Activated CD4-positive, alpha-beta T cell treated with anti-CD3 and anti-CD28 coated beads, Interleukin-2, Interleukin-4, amounts not matched to agents 100 ng/mL and 50 ng/mL, durations not matched to agents 16 hours and 8 hours (primary cell): ENCODE data around the gene UBAC1.
"Not testable (repeated sequence)": the region's sequence is repeated elsewhere in the genome, so short reads cannot be mapped to it uniquely, and the experiment has no call there.

ENCODE experiments used
- DNase-seq: peaks from one replicate; pipeline ENCODE4 v3.0.0-alpha.2; 2020; ENCODE audit warnings: low spot score

The UBAC1 gene

DNA sequence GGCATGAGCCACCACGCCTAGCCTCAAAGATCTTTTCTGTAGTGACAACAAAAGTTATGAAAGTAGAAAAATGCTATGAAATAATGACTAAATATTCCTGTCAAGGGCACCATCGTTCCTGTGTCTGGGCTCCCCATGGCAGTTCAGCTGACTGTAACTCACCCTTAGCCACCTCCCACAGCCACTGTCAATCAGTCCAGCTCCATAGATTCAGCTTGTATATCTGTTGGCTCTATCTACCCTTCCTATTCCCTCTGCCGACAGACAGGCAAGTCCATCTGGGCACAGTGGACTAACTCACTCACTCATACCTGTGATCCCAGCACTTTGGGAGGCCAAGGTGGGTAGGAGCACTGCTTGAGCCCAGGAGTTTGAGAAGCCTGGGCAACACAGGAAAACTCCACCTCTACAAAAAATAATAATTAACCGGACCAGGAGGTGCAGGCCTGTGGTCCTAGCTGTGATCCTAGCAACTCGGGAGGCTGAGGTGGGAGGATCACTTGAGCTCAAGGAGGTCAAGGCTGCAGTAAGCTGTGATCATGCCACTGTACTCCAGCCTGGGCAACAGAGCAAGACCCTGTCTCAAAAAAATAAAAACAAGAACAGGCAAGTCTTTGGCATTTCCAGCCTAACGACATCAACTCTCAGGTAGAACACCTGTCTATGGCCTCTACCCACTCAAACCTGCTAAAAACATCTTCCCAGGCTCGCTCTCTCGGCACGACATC is 60.0 kb downstream of the UBAC1 start:
- DNase-seq, result no peak

DNA sequence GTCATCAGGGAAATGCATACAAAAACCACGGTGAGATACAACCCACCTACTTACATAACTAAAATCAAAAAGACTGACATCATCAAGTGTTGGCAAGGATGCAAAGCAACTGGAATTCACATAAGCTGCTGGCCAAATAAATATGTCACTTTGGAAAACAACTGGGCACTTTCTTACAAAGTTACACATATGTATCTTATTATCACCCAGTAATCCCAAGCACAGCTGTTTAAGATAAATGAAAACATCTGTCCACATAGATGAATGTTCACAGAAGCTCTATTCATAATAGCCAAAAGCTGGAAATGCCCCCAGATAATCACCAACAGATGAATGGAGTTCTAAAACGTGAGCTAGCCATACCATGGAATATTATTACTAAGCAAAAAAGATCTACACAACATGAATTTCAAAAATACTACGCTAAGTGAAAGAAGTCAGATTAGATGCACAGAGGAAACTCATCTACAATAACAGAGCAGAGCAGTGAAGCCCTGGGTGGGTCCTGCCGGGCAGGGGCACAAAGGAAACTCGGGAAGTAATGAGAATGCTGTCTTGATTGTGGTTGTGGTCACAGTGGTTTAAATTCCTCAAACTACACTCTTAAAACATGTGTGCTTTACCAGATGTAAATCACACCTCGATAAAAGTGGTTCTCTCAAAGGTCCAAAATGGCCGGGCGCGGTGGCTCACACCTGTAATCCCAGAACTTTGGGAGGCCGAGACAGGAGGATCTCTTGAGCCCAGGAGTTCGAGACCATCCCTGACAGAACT is 62.4 kb downstream of the UBAC1 start:
- no peak for DNase-seq

DNA sequence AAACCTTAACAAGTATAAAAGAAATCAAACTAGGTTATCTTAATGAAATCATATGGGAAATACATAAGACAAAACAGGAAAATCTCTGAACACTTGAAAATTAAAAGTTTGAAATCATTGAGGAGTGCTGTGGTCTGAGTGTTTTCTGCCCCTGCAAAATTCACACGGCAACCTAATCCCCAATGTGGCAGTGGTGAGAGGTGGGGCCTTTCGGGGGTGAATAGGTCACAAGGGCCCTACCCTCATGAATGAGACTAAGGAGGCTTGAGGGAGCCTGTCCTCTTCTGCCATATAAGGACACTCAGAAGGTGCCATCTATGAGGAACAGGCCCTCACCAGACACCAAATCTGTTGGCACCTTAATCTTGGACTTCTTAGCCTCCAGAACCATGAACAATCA is 64.5 kb downstream of the UBAC1 start:
- no peak for DNase-seq

DNA sequence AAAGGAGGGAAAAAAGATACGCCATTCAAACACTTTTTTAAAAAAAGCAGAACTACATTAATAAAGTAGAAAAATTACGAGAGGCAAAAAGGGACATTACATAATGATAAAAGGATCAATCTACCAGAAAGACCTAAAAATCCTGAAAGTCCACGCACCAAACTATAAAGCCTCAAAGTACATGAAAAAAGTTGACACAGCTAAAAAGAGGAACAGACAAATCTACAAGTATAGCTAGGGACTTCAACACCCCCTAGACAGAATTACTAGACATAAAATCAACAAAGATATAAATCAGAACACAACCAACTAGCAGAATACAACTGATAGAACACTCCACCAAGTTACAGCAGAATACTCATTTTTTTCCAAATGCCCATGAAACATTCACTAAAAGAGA is 65.0 kb downstream of the UBAC1 start:
- DNase-seq, result no peak

DNA sequence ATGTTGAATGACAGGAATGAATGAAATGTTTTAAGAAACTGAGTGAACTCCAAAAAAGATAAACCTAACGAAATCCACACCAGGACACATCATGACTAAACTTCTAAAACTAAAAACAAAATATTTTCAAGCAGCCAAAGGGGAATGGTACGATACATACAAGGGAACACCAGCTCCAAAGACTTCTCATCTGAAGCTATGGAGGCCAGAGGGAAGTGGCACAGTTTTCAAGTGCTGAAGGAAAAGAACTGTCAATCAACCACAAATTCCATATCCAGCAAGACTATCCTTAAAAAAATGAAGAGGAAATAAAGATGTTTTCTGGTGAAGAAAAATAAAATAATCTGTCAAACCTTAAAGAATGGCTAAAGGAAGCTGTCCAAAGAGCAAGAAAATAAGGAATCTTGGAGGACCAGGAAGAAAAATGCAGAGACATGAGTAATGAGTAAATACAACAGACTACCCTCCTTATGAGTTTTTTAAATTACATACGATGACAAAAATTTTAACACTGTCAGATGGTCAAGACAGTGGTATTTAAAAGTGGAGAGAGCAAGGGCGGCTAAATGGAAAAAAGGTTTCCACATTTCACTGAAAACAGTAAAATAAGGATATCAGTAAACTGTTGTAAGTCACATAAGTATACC is 65.8 kb downstream of the UBAC1 start:
- DNase-seq, result no peak

DNA sequence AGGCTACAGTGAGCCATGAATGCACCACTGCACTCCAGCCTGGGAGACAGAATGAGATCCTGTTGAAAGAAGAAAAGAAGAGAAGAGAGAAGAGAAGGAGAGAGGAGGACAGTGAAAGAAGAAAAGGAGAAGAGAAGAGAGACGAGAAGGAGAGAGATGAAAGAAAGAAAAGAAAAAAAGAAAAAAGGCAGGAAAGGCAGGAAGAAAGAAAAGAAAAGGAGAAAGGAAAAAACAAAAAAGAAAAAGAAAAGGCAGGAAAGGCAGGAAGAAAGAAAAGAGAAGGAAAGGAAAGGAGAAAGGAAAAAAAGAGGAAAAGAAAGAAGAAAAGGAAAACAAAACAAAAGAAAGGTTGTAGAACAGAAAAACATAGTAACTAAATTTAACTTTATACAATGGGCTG is 68.1 kb downstream of the UBAC1 start:
- DNase-seq, result no peak

DNA sequence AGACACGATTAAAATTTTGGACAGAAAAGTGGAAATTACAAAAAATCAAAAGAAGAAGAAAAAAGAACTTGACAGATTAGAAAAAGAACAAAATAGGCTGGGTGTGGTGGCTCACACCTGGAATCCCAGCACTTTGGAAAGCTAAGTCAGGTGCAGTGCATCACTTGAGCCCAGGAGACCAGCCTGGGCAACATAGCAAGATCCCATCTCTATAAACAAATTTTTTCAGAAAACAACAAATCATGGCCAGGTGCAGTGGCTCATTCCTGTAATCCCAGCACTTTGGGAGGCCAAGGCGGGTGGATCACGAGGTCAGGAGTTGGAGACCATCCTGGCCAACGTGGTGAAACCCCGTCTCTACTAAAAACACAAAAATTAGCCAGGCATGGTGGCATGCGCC is 68.8 kb downstream of the UBAC1 start:
- DNase-seq, result not testable (repeated sequence)

DNA sequence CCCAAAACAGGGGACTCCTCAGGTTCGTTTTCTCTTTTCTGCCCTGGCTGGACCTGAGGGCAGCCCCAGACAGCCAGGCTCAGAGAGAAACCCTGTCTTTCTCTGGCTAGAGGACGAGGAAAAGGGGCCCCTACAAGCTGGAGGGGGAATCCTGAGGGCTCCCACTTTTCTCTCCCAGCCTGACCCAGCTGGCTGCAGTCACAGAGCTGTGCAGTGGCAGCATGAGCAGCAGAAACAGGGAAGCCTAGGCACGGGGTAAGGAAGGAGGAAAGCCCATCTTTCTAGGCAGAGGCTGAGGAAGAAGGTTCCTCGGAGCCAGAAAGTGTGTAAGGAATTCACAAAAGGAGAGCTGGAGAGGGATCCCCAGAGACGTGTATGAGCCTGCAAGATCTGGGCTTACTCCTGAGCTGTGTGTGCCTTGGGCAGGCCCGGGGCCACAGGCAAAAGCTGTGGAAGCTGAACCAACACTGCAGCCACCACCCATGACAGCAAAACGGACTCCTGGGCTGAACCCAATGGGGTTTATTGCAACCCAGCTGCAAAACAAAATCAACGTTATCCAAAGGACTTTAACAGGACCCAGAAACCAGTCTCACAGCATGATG is 70.0 kb downstream of the UBAC1 start:
- DNase-seq, result no peak

DNA sequence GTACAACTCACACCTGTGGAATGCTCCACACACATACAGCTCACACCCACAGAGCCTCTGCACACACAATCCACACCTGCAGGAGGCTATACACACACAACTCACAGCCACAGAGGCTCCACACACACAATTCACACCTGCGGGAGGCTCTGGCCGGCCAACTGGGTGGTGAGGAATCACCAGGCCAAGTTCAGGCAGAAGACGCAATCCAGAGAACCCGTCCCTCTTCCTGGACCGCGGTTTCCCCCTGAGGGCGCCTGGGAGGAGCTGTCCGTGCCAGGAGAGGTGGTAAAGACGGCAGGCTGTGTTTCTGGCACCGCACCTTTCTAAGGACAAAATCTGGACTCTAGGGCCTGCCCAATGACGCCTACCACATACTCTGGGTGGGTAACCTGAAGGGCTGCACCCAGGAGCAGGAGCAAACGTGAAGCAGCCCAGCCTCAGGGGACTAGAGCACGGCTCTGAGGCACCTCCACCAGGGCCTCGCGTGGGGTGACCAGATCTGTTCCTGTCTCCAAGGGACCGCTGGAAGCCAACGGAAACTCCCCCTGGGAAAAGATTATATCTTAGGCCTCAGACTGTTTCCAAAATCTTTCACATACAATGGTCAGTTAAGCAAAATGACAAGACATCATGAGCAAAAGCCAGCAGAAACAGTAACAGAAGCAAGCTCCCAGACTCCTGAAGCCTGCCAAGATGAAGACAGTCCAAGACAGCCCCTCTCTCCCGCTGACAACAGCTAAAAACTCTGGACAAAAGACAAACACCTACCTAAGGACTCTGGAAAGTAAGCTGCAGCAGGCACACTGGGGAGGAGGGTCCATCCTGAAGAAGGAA is 70.8 kb downstream of the UBAC1 start:
- DNase-seq, result no peak

DNA sequence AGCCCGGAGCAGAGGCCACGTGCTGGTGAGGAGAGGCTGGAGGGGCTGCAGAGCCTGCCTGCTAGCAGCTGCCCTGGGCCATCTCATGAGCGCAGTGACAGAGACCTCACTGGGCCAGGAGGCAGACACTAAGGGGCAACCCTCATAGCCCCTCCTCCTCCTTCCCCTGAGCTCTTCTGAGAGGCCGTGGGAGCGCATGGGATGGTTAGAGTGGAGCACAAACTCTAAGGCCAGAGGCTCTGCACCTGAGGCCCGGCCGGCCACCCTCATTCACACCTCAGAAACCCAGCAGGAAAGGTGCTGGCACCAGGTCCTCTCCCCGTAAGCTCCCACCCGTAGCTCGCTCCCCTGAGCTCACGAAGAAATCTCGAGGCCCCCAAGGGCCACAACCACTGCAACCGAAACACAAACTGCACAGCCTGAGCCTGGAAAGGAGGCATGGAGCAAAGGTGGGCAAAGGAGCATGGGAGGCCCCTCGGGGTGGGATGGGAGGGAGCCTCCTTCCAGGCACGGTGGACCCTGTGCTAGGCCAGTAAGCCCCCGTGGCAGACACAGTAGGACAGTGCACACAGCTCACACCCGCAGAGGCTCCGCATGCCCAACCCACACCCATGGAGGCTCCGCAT is 71.5 kb downstream of the UBAC1 start:
- no peak for DNase-seq

DNA sequence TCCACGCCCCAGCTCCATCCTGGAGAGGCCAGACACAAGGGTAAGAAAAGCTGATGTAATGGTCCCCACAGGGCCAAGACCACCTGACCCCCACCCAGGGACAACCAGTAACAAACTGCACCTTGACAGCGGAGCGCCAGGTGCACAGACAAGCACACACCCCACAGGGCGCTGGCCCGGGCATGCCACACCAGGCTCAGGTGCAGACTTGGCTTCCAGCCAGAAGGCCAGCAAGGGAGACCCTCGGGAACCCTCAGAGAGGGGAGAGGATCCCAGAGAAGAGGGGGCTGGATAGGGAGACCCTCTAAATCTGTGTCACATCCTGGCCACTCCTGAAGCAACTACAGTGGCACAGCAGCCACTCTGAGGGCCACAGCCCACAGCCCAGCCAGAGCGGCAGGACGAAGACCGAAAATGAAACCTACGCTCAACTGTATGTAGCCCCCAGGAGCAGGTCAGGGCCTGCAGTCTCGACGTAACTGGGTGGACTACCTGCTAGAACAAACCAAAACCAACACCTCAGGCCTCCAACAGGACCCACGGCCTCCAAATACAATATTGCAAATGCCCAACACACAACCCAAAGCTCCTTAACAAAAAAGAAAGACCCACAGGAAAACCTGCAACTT is 72.3 kb downstream of the UBAC1 start:
- no peak for DNase-seq

DNA sequence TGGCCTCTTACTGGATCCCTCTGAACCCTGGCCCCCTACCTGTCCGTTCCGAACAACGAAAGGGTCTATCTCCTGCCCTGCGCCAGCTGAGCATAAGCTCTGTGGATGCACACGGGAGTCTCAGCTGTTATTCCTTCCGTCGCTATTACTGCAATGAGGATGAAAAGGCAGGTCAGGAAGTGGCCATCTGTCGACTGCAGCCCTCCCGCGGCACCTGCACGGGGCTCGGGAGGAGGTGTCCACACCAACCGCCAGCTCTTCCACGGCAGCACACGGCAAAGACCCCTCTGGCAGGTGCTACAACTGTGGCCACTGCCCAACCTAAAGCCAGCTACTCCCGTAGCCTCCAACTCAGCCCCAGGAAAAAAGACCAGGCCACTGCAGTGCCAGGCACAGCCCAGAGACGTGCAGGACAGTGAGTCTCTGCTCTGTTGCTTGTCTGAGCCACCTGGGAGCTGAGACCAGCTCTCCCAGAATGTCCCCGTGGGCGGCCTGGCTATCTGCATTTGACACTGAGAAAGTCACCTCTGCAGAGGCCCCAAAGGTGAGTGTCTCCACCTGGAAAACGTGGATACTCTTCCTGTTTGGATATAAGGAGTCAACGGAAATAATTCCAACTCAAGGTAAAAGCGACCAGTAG is 72.9 kb downstream of the UBAC1 start:
- DNase-seq, result no peak

DNA sequence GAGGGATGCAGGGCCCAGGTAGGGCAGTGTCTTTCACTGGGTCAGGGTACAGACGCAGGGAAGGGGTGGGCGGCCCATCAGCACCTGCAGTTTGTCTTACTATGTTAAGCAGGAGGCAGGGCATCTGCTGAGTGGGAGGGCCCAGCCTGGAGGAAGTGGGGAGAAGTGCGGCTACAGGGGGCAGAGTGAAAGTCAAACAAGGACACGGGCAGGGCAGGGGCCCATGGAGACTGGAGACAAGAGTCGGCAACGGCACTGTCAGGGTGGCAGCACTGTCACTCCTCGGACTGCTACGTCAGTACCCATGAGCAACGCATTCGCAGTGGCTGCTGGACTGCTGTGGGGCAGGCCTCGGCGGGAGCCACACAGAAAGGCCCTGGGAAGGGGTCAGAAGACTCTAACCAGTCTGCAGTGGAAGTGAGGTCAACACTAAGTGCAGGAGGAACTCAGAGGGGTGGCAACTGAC is 73.6 kb downstream of the UBAC1 start:
- DNase-seq, result peak; percentile 46

DNA sequence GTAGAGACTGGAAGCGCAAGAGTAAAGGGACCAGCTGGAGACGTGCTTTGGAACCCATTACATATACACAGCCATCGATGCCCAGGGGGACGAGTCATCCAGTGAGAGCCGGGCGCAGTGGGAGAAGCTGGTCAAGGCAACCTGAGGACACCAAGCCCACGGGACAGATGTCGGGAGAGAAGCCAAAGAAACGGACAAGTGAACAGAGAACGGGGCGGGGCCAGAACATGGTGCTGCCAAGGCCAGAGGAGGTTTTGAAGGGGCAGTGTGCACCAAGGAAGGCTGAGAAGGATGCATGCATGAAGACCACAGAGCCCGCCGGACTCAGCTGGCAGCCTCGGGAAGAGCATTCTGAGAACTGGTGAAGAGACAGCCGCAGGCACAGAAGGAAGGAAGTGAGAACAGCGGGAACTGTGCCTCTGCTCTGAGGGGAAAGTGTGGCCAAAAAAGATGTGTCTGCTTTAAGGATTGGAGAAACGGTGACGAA is 74.1 kb downstream of the UBAC1 start:
- no peak for DNase-seq

DNA sequence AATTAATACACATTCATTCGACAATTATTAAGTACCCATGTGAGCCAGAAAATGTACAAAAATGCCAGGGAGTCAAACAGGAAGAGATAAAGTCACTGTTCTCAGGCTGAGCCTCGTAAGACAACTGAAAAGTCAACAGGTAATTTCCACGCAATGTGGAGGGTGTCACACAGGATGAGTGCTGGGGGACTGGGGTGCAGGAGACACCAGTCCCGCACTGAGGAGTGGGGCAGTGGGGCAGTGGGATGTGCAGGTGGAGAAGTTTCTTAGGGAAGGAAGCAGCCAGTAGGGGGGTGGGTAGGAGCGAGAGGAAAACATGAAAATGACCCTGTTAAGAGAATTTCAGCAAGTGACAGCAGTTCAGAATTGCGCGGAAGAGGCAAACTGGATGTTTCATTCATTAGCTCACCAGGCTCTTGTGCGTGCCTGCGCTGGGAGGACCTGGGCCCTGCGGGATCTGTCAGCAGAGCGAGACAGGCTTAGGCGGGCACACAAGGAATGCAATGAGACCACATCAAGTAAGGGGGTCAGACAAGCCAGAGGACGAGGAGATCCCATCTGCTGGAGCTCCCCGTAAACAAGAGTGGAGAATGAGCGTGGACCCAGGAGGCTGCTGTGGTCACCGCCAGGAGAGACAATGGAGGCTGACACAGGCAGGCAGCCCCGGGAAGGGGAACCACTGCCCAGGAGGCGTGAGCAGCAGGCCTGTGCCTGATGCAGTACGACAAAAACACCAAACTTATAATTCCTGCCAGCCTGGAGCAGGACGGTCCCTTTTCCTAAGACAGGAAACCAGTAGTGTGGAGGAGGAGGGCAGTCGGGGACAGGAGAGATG is 74.8 kb downstream of the UBAC1 start:
- no peak for DNase-seq

DNA sequence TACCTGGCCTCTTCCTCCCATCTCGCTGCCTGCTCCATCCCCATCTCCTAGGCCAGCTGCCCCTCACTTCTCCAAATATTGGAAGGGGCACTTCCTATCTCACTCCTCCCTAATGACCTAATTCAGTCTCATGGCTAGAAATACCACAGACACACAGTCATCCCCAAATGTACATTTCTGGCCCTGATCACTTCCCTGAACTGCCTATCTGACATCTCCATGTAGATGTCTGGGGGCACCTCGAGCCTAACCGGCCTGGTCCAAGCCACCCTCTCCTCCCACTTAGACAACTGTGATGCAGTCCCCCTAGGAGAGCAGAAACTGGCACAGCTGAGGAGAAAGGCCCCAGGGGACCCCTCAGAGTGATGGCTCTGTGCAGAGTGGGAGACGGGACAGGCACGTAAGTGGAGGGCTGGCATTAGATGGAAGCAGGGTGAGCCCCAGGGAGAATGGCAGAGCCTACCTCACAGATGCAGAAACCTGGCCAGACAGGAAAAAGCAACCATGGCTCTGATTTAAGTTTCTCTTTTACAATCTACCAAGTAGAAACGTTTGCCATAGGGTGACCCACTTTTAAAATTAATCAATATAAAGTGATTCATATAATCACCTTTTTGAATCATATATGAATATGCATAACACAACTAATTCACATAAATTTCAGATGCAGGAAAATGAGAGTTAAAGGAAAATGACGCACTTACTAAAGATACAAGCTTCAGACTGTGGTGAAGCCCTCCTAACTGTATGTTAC is 75.9 kb downstream of the UBAC1 start:
- DNase-seq, result no peak

DNA sequence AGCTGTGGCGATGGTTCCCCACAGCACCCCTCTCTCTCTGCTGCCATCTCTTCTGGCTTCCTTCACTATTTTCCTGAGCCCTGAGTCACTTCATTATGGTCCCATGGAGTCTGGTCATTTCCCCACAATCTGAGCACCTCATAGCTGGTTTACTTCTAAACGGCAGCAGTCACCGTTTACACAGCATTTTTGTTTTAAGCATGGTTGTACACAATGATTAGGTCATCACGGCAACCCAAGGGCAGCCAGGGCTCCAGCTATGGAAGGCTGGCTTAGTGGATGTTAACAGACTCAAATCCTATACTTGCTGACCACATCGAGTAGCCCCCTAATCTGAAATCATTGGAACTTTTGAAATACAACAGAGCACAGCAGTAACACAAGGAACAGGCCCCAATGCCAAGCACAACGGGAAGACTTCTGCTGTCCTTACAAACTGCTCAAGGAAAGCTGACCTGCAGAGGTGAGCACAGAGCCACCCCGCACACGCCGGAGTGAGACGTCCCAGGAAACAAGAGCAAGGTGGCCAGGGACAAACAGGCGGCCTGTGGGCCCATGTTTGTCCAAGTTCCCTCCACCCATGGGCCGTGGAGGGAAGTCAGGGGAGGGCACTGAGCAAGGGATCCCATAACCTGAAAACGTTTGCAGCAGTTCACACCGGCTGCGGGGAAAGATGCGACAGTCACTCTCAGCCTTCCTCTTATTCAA is 76.7 kb downstream of the UBAC1 start:
- DNase-seq, result no peak
